HG03460 (cell line): Measurements from ENCODE around the gene RIMBP2.
"Not testable (repeated sequence)": the region's sequence is repeated elsewhere in the genome, so short reads cannot be mapped to it uniquely, and the experiment has no call there.

Experiments
- ATAC-seq: cut with Tn5 transposase; IDR thresholded peaks from one replicate; pipeline ENCODE4 v1.9.1; 2021; ENCODE audit not compliant: unreplicated experiment

The RIMBP2 gene

DNA sequence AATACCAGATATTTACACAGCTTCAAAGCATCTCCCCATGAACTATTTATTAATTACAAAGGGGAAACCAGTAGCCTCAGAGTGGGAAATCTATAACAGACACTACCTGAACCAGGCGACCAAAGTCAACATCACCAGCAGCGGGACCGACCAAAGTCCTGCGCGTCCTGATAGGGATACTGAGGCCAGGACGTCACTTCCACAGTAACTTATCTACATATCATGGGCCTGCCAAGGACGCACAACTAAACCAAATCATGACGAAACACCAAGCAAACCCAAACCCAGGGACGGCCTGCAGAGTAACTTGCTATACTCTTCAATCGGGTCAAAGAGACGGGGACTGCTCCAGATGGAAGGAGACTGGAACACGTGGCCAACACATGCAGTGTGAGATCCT lies 26.0 kb upstream of the RIMBP2 start:
- ATAC-seq, result no peak

DNA sequence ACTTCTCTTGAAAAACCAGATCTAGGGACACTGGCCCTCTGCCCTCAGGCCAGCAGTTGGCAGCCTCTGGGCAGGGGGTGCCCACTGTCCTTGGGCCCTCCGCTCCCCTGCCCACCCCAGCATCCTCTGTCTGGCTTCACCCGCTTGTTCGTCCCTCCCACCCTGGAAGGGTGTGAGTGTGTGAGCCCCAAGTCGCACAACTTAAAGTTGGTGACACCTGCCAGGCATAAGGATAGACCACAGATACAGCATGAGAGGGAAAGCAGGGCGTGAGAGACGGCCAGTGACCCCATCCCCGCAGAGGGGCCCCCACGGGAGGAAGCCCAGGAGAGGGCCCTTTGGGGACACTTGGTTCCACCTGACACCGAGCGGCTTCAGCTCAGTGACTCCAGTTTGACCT lies 23.5 kb upstream of the RIMBP2 start:
- ATAC-seq, result no peak

DNA sequence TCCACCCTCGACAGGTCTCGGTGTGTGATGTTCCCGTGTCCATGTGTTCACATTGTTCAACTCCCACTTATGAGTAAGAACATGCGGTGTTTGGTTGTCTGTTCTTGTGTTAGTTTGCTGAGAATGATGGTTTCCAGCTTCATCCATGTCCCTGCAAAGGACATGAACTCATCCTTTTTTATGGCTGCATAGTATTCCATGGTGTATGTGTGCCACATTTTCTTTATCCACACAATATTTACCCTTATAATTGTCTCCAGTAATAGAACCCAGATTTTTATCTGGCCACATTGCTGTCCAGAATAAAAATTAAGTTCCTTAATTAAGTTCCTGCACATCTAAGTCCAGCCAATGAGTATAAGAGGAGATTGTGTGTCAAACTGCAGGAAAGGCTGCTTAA lies 22.3 kb upstream of the RIMBP2 start:
- not testable (repeated sequence) for ATAC-seq

- ATAC-seq, result no peak
Measured at GRCh38 chr12:130737731-130738130, 21.6 kb upstream of the RIMBP2 start.

- no peak for ATAC-seq
Measured at GRCh38 chr12:130729344-130729743, 13.2 kb upstream of the RIMBP2 start.

- no peak for ATAC-seq
Measured at GRCh38 chr12:130728158-130729058, 12.3 kb upstream of the RIMBP2 start.

DNA sequence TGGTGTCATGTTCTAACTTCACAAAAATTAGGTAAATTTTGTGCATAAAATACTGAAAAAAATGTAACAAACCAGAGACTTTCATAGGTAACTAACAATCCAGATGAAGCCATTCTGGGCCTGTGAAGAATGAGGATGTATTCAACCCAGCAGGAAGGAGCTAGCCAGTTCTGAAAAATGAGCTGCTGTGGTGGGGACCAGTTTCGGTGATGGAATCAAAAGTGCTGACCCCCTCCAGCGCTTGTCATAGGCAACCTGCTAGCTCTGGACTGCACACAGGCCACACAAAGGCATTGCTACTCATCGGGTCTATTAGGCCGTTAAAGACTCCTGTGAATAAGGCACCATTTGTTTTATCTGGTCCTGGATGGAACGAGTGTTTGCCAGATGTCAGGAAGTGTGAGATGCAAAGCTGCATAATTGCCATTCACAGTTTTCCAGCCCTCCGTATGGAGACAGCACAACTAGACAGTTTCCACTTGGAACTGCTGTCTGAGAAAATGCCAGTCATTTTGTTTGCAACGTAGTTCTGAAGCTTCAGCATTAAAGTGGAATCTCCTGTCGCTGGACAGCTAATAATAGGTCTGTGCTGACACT lies 3.3 kb upstream of the RIMBP2 start:
- ATAC-seq, result no peak

- no peak for ATAC-seq
Measured at GRCh38 chr12:130717752-130718151, 1.7 kb upstream of the RIMBP2 start.

- no peak for ATAC-seq
Measured at GRCh38 chr12:130716969-130717366, 869 bp upstream of the RIMBP2 start.

GRCh38 chr12:130715150-130715997 lies 725 bp downstream of the RIMBP2 start:
- ATAC-seq, result no peak

DNA sequence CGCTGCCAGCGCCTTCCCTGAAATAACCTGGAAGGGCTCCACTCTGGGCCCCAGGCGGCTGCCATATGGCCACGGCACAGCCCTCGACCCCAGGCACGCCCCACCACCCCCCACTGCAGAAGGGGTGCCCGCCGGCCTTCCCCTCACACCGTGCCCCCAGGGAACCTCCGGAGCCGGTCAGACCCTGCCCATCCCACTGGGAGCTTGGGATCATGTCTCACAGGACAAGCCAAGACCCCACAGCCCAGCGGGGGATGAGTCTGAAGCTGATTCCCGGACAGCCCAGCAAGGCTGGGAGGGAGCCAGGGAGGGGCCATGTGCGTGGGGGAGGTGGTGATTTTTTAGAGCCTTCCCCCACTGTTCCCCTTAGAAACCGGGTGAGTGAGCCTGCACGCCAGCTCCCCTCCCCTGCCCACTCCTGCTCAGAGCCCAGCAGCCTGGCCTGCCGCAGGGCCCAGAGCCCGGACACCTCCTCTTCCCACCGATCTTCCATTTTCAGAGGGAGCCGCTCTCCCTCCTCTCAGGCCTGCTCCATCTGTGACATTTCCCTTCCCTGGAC lies 1.4 kb downstream of the RIMBP2 start:
- ATAC-seq, result no peak

- no peak for ATAC-seq
Measured at GRCh38 chr12:130714091-130714590, 2.0 kb downstream of the RIMBP2 start.

- no peak for ATAC-seq
Measured at GRCh38 chr12:130713581-130713991, 2.5 kb downstream of the RIMBP2 start.

- ATAC-seq, result no peak
Measured at GRCh38 chr12:130712346-130713065, 3.6 kb downstream of the RIMBP2 start.

DNA sequence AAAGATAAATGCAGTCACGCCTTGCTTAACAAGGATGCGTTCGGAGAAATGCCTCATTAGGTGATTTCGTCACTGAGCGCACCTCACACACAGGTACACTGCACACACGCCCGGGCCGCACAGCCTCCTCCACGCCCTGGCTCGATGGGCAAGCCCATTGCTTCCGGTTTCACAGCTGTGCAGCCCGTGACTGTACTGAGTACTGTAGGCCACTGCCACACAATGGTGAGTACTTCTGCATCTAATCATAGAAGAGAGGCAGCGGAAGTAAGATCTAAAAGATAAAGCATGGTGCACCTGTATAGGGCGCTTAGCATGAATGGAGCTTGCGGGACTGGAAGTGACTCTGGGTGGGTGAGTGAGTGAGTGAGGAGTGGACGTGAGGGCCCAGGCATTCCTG lies 4.3 kb downstream of the RIMBP2 start:
- no peak for ATAC-seq

- ATAC-seq, result no peak
Measured at GRCh38 chr12:130710733-130711080, 5.4 kb downstream of the RIMBP2 start.

GRCh38 chr12:130709971-130710732 lies 5.9 kb downstream of the RIMBP2 start:
- no peak for ATAC-seq

DNA sequence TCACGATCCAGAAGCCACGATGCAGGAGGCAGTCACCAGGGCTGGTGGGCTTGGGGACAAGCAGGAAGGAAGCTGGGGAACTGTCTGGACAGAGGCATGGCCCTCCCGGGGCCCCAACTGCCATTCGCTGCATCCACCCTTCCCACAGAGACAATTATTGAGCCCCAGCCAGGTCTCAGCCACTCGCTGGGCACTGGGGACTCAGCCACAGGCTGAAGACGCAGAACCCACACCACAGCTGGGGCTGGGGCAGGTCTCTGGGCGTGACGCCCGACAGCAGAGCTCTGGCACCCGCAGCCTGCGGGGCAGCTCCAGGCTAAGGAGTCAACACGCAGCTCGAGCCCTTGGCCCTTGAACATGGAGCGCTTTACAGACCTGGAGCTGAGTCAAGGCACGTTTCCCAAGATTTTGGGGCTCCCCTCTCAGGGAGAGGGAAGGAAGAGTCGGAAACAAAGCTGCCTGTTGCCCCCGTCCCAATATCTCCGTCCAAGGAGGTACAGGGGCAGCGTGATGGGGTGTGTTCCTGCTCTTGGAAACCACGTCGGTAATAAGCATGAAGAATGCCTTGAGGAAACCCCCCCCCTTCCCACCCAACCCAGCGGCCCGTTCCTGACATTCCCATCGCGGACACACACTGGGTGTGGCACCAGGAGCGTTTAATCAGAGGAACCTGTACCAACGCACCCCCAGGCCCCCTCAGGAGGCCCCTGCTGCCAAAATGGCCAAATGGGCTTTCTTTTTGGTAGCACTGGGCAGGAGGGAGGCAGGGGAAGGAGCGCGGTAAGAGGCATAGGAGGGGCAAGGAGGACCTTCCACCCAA lies 6.7 kb downstream of the RIMBP2 start:
- ATAC-seq, result no peak

DNA sequence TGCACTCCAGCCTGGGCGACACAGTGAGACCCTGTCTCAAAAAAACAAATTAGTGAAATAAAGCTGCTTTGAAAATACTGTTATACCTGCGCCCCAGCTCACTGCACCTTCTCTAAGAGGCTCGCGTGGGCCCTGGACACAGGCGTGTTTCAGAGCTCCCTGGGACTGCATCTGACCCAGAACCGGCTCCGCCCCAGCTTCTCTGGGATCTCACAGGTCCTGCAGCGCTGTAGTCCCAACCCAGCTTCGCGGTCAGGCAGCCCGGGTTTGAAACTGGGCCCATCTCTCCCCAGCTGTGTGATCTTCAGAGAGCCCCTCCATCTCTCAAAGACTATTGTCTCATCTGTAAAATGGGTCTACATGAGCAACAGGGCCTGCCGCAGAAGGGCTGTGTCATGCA lies 7.5 kb downstream of the RIMBP2 start:
- no peak for ATAC-seq
